ENCODE results near the gene NACC2.

DNA sequence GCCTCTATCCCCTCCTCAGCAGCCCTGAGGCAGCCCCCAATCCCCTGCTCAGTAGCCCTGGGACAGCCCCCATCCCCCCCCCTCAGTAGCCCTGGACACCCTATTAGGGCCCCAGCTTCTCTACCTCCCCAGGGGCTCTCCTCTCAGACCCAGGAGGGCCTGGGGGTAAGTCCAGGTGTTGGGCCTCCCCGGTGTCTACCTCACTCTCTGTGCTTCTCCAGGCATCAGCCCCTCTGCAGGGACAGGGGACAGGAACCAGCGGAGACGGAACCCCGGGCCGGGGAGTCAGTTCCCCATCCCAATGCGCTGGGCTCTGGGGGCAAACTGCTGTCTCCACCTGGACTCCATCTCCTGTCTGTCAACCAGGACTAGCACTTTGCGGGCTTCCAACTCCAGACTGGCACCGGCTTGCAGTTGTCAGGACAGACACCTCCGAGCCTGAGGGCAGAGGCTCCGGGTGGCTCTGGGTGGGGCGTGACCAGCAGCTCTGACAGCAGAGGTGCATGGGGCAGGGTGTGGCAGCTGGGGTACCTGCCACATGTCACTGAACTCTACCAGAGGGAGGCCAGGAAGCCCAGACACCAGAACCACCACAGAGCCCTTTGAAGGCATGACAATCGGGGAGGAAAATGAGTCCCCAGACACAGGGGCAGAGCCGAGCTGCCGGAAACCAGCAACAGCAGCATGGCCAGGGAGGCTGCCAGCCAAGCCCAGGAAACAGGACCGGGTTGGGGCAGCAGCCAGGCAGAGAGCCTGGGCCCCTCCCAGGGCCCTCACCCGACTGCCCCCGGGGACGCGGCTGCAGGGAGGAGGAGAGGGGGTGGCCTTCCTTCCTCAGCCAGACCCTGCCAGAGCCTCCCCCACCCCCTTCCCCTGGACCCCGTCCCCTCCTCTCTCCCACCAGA is 116.2 kb downstream of the NACC2 start:
- TF ChIP-seq, protein P1, sequence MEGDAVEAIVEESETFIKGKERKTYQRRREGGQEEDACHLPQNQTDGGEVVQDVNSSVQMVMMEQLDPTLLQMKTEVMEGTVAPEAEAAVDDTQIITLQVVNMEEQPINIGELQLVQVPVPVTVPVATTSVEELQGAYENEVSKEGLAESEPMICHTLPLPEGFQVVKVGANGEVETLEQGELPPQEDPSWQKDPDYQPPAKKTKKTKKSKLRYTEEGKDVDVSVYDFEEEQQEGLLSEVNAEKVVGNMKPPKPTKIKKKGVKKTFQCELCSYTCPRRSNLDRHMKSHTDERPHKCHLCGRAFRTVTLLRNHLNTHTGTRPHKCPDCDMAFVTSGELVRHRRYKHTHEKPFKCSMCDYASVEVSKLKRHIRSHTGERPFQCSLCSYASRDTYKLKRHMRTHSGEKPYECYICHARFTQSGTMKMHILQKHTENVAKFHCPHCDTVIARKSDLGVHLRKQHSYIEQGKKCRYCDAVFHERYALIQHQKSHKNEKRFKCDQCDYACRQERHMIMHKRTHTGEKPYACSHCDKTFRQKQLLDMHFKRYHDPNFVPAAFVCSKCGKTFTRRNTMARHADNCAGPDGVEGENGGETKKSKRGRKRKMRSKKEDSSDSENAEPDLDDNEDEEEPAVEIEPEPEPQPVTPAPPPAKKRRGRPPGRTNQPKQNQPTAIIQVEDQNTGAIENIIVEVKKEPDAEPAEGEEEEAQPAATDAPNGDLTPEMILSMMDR (IDR thresholded peaks at IDR 0.05), result no peak
- TF ChIP-seq ZFX (IDR thresholded peaks at IDR 0.05; ENCODE audit: borderline replicate concordance), result no peak

Data from 22Rv1 (cell line).